Transverse colon (tissue), 4 donors: ENCODE measurements around the gene PRLR. TPM values are rescaled to one million over a fixed set of nuclear protein-coding genes. Genes with fewer than 3 reads are reported as not detected.

ENCODE experiments used
- DNase-seq: peaks from one replicate; pipeline ENCODE4 v3.0.0-alpha.2; 2019
- H3K27ac ChIP-seq, 4 donors: fragments of 200-600 bp; sonication (generic); 2 replicates each; pipeline ENCODE4 v1.5.1; 2016 to 2018; ENCODE audit warnings: inconsistent platforms in 4 of 4
- H3K27me3 ChIP-seq: fragments of 200-600 bp; sonication (generic); 2 replicates; pipeline ENCODE4 v1.5.1; 2017; ENCODE audit warnings: inconsistent platforms
- H3K36me3 ChIP-seq, 4 donors: fragments of 200-600 bp; sonication (generic); 2 replicates each; pipeline ENCODE4 v1.5.1; 2017 to 2019; ENCODE audit warnings: inconsistent platforms in 4 of 4
- H3K4me1 ChIP-seq, 4 donors: fragments of 200-600 bp; sonication (generic); 2 replicates each; pipeline ENCODE4 v1.5.1; 2017 to 2020; ENCODE audit warnings: inconsistent platforms in 4 of 4
- H3K4me3 ChIP-seq, 4 donors: fragments of 200-600 bp; sonication (generic); 1 replicate in 1 of 4; 2 replicates in 3 of 4; pipeline versions ENCODE4 v1.5.1 to v1.6.1; 2017 to 2019; ENCODE audit warnings: inconsistent platforms in 4 of 4
- H3K9me3 ChIP-seq, 2 donors: fragments of 200-600 bp; sonication (generic); 2 replicates each; pipeline ENCODE4 v1.5.1; 2017 to 2019; ENCODE audit warnings: inconsistent platforms in 2 of 2
- EP300 ChIP-seq: sonication (generic); formaldehyde crosslinking; IDR thresholded peaks from one replicate; pipeline ENCODE4 v1.6.1; 2017; ENCODE audit warnings: antibody characterized with exemption, low read depth
- POLR2A ChIP-seq: fragments of 450-650 bp; IDR thresholded peaks from one replicate; pipeline ENCODE4 v1.6.1; 2016; ENCODE audit warnings: antibody characterized with exemption, mild to moderate bottlenecking, moderate library complexity
- POLR2AphosphoS5 ChIP-seq, 3 donors: sonication (generic); formaldehyde crosslinking; IDR thresholded peaks; one replicate each; pipeline ENCODE4 v1.6.1; 2016; ENCODE audit warnings: antibody characterized with exemption in 3 of 3
- WGBS, 2 donors: methylation state at CpG; one replicate each; pipeline ENCODE4 v1.1.5; 2018; ENCODE audit warnings: low coverage in 1 of 2; 5-methylcytosine and 5-hydroxymethylcytosine counted together
- in situ Hi-C, 4 donors: fragments of 200-750 bp; cut with MboI; loops; one replicate each; pipeline versions ENCODE4 v1.15.0 to v1.15.1; 2017; ENCODE audit warnings: low sequenced_read_pairs in 3 of 4, low pct_ligation_motif_present in 1 of 4, low pct_unique_long_range_greater_than_20kb in 1 of 4
- intact Hi-C: fragments of 100-400 bp; cut with DNase I; formaldehyde crosslinking; loops from one replicate; pipeline ENCODE4 v1.15.1; 2023; ENCODE audit warnings: low total_unique reads
- total RNA-seq, 4 donors: library from RNA; depleted of rRNA; stranded (reverse); fragments of >200 nt; gene quantifications; one replicate each; pipeline ENCODE4 v1.1.0, GENCODE V29; 2016
- TF ChIP-seq, protein P1 (sequence below), 5 experiments: fragments of 200-600 bp in 3 of 5; fragments of 450-650 bp in 2 of 5; sonication (generic) in 3 of 5; IDR thresholded peaks; 1 replicate in 2 of 5; 2 replicates in 3 of 5; pipeline ENCODE4 v1.5.1; 2016 to 2017; ENCODE audit warnings: antibody characterized with exemption in 5 of 5, inconsistent platforms in 3 of 5, mild to moderate bottlenecking in 2 of 5, moderate library complexity in 1 of 5

PRLR gene
- 10 to 100 TPM in 3 of 4 donors, 1 to 10 TPM in 1; 4.9 to 19.8 (median 13.0) TPM for total RNA-seq

DNA sequence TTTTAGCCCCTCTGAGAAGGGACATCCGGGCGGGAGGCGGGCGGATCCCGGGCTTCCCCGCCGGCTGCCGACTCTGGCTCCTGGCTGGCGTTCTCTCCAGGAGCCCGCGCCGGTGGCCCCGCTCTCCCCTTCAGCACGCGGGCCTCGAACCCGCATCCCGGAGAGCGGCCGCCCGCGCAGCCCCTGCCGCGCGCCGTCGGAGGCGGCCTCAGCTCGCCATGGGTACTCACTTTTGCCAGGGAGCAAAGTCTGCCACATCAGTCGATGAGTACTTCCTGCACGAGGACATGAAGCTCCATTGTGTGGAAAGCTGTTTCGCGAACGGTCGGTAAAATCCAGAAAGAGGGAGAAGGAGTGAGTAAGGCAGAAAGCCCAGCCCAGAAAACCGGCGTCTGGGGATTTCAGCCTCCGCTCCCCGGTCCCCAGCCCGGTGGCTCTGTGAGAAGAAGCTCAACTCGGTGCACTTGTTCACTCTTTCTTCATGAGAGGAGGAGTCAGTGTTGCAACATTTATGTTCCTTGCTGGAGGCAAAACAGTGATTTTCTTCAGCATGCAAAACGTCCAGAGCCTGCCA is at the start of gene PRLR:
Gene PRLR (minus strand): TSS at position 450 of the 574 bp plus-strand sequence. CDS start 140,867 bp downstream, outside the sequence.
- peak; percentile 62 for DNase-seq
- intact Hi-C loops (loop anchor here (5.0 kb wide), 1 partner anchor 1317 kb away; no protein-coding TSS in a partner anchor), in situ Hi-C loops (no loop called here)
- peaks cover 3 to 18% (median 10%) of the 10 kb centered on the region in 4 donors for H3K4me1 ChIP-seq
- no peaks in the 10 kb centered on the region for H3K36me3 ChIP-seq
- TF ChIP-seq POLR2A (peak; percentile 56), POLR2AphosphoS5 (IDR thresholded peaks at IDR 0.05) (peak; percentile 33 to 62 (median 62)), EP300 (no peak)
- TF ChIP-seq, protein P1, sequence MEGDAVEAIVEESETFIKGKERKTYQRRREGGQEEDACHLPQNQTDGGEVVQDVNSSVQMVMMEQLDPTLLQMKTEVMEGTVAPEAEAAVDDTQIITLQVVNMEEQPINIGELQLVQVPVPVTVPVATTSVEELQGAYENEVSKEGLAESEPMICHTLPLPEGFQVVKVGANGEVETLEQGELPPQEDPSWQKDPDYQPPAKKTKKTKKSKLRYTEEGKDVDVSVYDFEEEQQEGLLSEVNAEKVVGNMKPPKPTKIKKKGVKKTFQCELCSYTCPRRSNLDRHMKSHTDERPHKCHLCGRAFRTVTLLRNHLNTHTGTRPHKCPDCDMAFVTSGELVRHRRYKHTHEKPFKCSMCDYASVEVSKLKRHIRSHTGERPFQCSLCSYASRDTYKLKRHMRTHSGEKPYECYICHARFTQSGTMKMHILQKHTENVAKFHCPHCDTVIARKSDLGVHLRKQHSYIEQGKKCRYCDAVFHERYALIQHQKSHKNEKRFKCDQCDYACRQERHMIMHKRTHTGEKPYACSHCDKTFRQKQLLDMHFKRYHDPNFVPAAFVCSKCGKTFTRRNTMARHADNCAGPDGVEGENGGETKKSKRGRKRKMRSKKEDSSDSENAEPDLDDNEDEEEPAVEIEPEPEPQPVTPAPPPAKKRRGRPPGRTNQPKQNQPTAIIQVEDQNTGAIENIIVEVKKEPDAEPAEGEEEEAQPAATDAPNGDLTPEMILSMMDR (IDR thresholded peaks at IDR 0.05): no peak
- peak within 1 kb of the TSS; percentile 42 to 56 (median 52) for H3K4me3 ChIP-seq
- no peaks in the 10 kb centered on the region for H3K9me3 ChIP-seq
- 0 to 2% methylated on average over 1 to 29 of the region's 42 CpGs for WGBS, 2 donors
- peak within 1 kb of the TSS; percentile 74 to 86 (median 80) for H3K27ac ChIP-seq
- peaks cover 16% of the 10 kb centered on the region for H3K27me3 ChIP-seq

DNA sequence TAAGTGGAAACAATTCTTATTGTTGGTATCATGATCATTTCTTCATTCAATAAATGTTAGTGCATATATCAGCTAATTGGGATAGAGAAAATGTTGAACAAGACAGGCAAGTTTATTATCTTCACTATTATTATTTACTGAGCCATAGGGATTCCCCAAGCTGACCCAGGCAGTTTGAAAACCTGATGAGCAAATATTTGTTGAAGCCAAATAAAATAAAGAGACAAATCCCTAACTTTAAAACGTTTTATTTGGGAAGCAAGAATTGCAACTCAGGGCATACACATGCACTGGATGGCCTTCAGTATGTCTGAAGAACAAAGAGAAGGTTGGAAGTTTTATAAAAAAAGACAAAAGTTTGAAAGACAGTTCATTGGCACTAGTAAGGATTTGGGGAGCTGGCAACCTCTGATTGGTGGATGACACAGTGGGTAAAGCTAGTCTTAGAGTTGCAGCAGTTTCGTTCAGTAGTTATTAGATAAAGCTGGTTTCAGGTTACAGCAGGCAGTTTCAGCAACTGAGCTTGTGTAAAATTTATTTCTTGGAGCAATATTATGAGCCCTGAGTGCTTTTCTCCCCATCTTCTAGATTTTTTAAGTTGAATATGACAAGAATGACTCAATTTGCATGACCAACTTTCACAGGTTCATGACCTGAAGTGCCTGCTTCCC is 44.7 kb upstream of the PRLR start:
- Histone ChIP-seq H3K27me3 (no peaks in the 10 kb centered on the region), H3K9me3 (peaks cover 0 to 5% of the 10 kb centered on the region in 2 donors), H3K4me3 (no peak overlapping the region), H3K27ac (no peak overlapping the region), H3K4me1 (no peaks in the 10 kb centered on the region), H3K36me3 (no peaks in the 10 kb centered on the region)
- 41 to 57% methylated on average over 2 of the region's 2 CpGs for WGBS, 2 donors
- TF ChIP-seq POLR2A: no peak
- no peak for TF ChIP-seq EP300
- TF ChIP-seq, protein P1 (IDR thresholded peaks at IDR 0.05): no peak
- no peak for TF ChIP-seq POLR2AphosphoS5 (IDR thresholded peaks at IDR 0.05)
- intact Hi-C loops: no loop called here
- in situ Hi-C loops: no loop called here
- no peak for DNase-seq

DNA sequence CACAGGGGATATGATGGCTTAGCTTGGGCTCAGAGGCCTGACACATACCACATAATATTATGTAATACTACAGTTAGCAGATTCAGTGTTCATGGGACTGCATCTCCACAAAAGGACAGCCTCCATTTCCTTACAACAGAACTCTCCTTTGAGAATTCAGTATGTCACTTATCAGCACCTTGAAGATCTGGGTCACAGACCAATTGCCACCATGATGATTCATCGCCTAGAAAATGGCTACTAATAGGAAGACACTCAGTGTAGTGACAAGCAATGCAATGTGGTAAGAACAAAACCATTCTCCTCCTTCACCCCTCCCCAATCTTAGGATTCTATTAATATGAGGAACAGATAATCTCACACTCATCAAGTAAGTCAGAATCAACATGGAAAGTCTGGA is 38.7 kb upstream of the PRLR start:
- Histone ChIP-seq H3K9me3 (no peaks in the 10 kb centered on the region), H3K4me3 (no peak overlapping the region), H3K27ac (no peak overlapping the region), H3K4me1 (no peaks in the 10 kb centered on the region), H3K27me3 (no peaks in the 10 kb centered on the region), H3K36me3 (no peaks in the 10 kb centered on the region)
- WGBS, 2 donors: 83% methylated on average over 1 of the region's 1 CpG; no CpG with 5 or more reads in 1 of the 2 donors
- intact Hi-C loops (no loop called here), in situ Hi-C loops (no loop called here)
- no peak for DNase-seq
- TF ChIP-seq POLR2A: no peak
- TF ChIP-seq EP300: no peak
- TF ChIP-seq POLR2AphosphoS5 (IDR thresholded peaks at IDR 0.05): no peak
- TF ChIP-seq, protein P1 (IDR thresholded peaks at IDR 0.05): no peak

DNA sequence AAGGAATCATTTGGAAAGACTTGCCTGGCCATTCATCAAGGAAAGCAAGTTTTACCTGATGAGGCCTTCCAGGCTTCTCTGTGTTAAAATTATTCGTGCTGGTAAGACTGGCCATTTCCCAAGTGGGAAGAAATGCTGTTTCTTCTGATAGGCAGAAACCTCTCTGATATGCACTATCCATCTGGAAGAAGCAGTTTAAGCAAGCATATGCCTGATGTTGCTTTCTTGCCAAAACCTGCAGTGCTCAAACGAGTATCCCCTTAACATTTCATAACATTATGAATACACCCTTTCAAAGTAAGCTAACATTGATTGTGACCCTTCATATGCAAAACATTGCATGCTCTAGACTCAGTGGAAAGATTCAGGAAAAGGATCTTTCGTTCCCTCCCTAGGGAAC is 36.0 kb upstream of the PRLR start:
- 50 to 55% methylated on average over 2 to 3 of the region's 3 CpGs for WGBS, 2 donors
- no peaks in the 10 kb centered on the region for H3K27me3 ChIP-seq

More for the DNA sequence above, 36.0 kb upstream of the PRLR start:
- Histone ChIP-seq H3K9me3 (no peaks in the 10 kb centered on the region), H3K4me1 (no peaks in the 10 kb centered on the region), H3K27ac (no peak overlapping the region), H3K36me3 (no peaks in the 10 kb centered on the region), H3K4me3 (no peak overlapping the region)
- DNase-seq: no peak
- TF ChIP-seq, protein P1 (IDR thresholded peaks at IDR 0.05): no peak
- TF ChIP-seq EP300: no peak
- no peak for TF ChIP-seq POLR2AphosphoS5 (IDR thresholded peaks at IDR 0.05)
- no peak for TF ChIP-seq POLR2A
- in situ Hi-C loops (no loop called here), intact Hi-C loops (no loop called here)
